Nephron progenitor cell (in vitro differentiated cells): ENCODE results near the gene ZBTB20.

ENCODE experiments used
- DNase-seq: peaks from one replicate; pipeline ENCODE4 v3.0.0; 2021
- H3K27ac Mint-ChIP-seq: 2 replicates; pipeline ENCODE4 v1.8.0; 2021; ENCODE audit warnings: mild to moderate bottlenecking, moderate library complexity, mixed read lengths
- H3K27me3 Mint-ChIP-seq: 2 replicates; pipeline ENCODE4 v1.8.0; 2021; ENCODE audit warnings: mild to moderate bottlenecking, low read depth, mixed read lengths; ENCODE audit not compliant: poor library complexity
- H3K36me3 Mint-ChIP-seq: 2 replicates; pipeline ENCODE4 v1.8.0; 2021; ENCODE audit warnings: low read depth, mixed read lengths
- H3K4me1 Mint-ChIP-seq: 2 replicates; pipeline ENCODE4 v1.8.0; 2021; ENCODE audit warnings: mixed read lengths
- H3K4me3 Mint-ChIP-seq: 2 replicates; pipeline ENCODE4 v1.8.0; 2021; ENCODE audit warnings: mild to moderate bottlenecking, moderate library complexity, mixed read lengths
- H3K9me3 Mint-ChIP-seq: 2 replicates; pipeline ENCODE4 v1.8.0; 2021; ENCODE audit warnings: mild to moderate bottlenecking, moderate library complexity, mixed read lengths
- CTCF ChIP-seq: fragments of 200-600 bp; sonication (generic); IDR thresholded peaks from 2 replicates; pipeline ENCODE4 v1.5.0; 2021; ENCODE audit warnings: antibody characterized with exemption

Gene ZBTB20

GRCh38 chr3:114307832-114308231 lies 839.3 kb downstream of the ZBTB20 start:
- no peaks in the 10 kb centered on the region for H3K4me1 Mint-ChIP-seq
- H3K9me3 Mint-ChIP-seq: no peaks in the 10 kb centered on the region
- TF ChIP-seq CTCF: no peak
- no peaks in the 10 kb centered on the region for H3K36me3 Mint-ChIP-seq
- H3K27me3 Mint-ChIP-seq: no peaks in the 10 kb centered on the region
- no peak overlapping the region for H3K4me3 Mint-ChIP-seq
- no peak for DNase-seq
- H3K27ac Mint-ChIP-seq: no peak overlapping the region

GRCh38 chr3:114307222-114307830 lies 839.8 kb downstream of the ZBTB20 start:
- Mint-ChIP-seq H3K9me3 (no peaks in the 10 kb centered on the region), H3K4me1 (no peaks in the 10 kb centered on the region), H3K36me3 (no peaks in the 10 kb centered on the region), H3K27ac (no peak overlapping the region), H3K4me3 (no peak overlapping the region), H3K27me3 (no peaks in the 10 kb centered on the region)
- no peak for DNase-seq
- no peak for TF ChIP-seq CTCF

GRCh38 chr3:114299941-114300624 lies 847.0 kb downstream of the ZBTB20 start:
- Mint-ChIP-seq H3K9me3 (no peaks in the 10 kb centered on the region), H3K36me3 (no peaks in the 10 kb centered on the region), H3K4me3 (no peak overlapping the region), H3K27me3 (peaks cover 8% of the 10 kb centered on the region), H3K4me1 (no peaks in the 10 kb centered on the region), H3K27ac (no peak overlapping the region)
- no peak for TF ChIP-seq CTCF
- no peak for DNase-seq

- Mint-ChIP-seq H3K27ac (no peak overlapping the region), H3K4me1 (no peaks in the 10 kb centered on the region), H3K27me3 (peaks cover 8% of the 10 kb centered on the region), H3K4me3 (no peak overlapping the region), H3K9me3 (no peaks in the 10 kb centered on the region), H3K36me3 (no peaks in the 10 kb centered on the region)
- no peak for TF ChIP-seq CTCF
- peak; percentile 11 for DNase-seq
Observed at GRCh38 chr3:114299421-114299820, 847.7 kb downstream of the ZBTB20 start.

- Mint-ChIP-seq H3K27ac (no peak overlapping the region), H3K9me3 (no peaks in the 10 kb centered on the region), H3K4me1 (no peaks in the 10 kb centered on the region), H3K4me3 (no peak overlapping the region), H3K36me3 (no peaks in the 10 kb centered on the region), H3K27me3 (peaks cover 6% of the 10 kb centered on the region)
- no peak for DNase-seq
- no peak for TF ChIP-seq CTCF
Observed at GRCh38 chr3:114295946-114296345, 851.1 kb downstream of the ZBTB20 start.
